GM18858 (cell line): Measurements from ENCODE around the gene AGBL2.
"Not testable (repeated sequence)": the region's sequence is repeated elsewhere in the genome, so short reads cannot be mapped to it uniquely, and the experiment has no call there.

Experiments
- ATAC-seq: cut with Tn5 transposase; IDR thresholded peaks from one replicate; pipeline ENCODE4 v1.9.1; 2021; ENCODE audit not compliant: unreplicated experiment

Gene AGBL2

DNA sequence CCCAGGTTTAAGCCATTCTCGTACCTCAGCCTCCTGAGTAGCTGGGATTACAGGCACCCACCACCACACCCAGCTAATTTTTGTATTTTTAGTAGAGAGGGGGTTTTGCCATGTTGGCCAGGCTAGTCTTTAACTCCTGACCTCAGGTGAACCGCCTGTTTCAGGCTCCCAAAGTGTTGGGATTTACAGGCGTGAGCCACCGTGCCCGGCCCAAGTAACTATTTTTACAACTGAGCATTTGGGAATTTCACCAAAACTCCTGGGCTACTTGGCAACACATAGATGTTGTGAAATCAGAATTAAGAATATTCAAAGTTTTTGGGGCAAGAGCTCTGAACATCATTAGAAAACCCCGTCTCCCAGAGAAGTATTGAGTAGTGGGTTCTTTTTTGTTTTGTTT is 74.7 kb downstream of the AGBL2 start:
- ATAC-seq, result not testable (repeated sequence)

DNA sequence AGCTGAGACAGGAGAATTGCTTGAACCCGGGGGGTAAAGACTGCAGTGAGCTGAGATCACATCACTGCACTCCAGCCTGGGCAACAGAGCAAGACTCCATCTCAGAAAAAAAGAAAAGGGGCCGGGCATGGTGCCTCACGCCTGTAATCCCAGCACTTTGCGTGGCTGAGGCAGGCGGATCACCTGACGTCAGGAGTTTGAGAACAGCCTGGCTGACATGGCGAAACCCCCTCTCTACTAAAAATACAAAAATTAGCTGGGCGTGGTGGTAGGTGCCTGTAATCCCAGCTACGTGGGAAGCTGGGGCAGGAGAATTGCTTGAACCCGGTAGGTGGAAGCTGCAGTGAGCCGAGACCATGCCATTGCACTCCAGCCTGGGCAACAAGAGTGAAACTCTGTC is 78.8 kb downstream of the AGBL2 start:
- ATAC-seq, result not testable (repeated sequence)

- no peak for ATAC-seq
These were observed 83.7 kb downstream of the AGBL2 start for GRCh38 chr11:47631473-47631872.

DNA sequence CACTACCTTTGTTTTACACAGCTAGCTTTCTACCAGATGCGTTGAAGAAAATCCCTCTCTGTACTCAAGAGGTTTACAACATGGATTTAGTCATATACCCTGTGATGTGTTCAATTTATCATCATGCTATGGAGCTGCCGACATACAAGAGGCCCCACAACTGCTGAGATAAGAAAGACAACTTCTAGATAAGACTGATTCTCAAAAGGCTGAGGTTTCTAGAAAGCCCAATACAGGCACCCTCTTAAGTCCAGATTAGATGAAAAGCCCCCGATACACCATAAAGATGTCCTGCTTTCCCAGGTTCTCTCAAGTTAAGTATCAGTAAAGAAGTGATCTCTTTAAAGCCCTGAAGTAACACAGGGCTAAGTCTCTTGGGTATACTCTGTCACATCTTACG is 87.1 kb downstream of the AGBL2 start:
- ATAC-seq, result no peak

DNA sequence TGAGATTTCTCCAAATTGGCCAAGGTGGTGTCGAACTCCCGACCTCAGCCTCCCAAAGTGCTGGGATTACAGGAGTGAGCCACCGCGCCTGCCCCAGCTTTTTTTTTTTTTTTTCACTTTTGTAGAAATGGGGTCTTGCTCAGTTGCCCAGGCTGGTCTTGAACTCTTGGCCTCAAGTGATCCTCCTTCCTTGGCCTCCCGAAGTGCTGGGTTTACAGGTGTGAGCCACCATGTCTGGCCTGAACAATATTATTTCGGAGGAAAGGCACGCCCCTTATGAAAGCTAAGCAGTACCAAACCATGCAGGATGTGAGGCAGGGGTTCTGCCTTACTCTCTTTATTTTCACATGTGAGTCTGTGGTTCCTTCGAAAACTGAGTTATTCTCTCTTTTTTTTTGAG is 88.9 kb downstream of the AGBL2 start:
- ATAC-seq, result no peak

GRCh38 chr11:47620836-47621378 is 94.3 kb downstream of the AGBL2 start:
- no peak for ATAC-seq

GRCh38 chr11:47617417-47617809 is 97.8 kb downstream of the AGBL2 start:
- ATAC-seq, result no peak

GRCh38 chr11:47616726-47617416 is 98.3 kb downstream of the AGBL2 start:
- no peak for ATAC-seq

GRCh38 chr11:47615249-47615648 is 99.9 kb downstream of the AGBL2 start:
- no peak for ATAC-seq

DNA sequence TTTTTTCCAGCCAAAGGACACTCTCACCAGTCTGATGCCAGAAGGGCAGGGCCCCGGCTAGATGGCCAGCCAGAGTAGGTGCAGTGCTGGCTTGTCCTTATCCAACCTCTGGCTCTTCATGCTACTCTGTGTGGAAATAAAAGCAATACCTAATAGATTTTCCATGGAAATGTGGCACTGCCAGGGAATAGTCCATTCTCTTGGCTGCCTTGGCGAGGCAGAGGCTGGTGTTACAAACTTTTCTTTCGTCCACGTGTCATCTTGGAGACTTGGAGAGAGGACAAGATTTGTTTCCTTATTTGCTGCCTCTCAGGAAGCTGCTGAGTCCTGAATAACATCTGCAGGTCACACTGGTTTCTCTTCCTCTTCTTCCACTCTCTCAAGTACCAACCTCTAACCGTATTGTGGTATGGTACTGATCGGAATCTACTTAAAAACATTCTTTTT is 103.8 kb downstream of the AGBL2 start:
- ATAC-seq, result peak; percentile 91

DNA sequence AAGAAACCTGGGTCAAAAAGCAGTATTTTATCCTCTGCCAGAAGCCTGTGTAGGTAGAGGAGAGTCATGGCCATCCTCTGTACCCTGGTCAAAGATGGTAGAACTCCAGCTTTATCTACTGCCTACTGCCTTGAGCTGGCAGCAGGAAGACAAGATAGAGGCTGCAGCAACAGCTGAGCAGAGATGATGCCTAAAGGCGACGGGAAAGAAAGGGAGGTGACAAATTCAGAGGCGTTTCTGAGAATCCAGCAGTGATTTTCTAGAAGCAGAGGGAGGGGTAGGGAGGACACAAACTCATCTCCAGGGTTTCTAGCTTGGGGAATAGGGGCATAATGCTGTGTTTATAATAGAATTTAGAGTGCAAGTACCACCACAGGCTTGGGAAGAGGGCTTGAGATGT is 105.5 kb downstream of the AGBL2 start:
- ATAC-seq, result no peak
